ENCODE data around the gene MCM3AP. TPM values are rescaled to one million over a fixed set of nuclear protein-coding genes. Genes with fewer than 3 reads are reported as not detected.
A peak's percentile ranks its signal among the peaks of the same experiment; 100 is the strongest.
"Not testable (repeated sequence)": the region's sequence is repeated elsewhere in the genome, so short reads cannot be mapped to it uniquely, and the experiment has no call there.

The MCM3AP gene
- total RNA-seq, 1 donor from 2014 or later, result 62.9 TPM

- intact Hi-C loops (cut with micrococcal nuclease), result no loop called here
- ATAC-seq, result no peak
These were observed 29.1 kb upstream of the MCM3AP start for GRCh38 chr21:46314441-46315020.

DNA sequence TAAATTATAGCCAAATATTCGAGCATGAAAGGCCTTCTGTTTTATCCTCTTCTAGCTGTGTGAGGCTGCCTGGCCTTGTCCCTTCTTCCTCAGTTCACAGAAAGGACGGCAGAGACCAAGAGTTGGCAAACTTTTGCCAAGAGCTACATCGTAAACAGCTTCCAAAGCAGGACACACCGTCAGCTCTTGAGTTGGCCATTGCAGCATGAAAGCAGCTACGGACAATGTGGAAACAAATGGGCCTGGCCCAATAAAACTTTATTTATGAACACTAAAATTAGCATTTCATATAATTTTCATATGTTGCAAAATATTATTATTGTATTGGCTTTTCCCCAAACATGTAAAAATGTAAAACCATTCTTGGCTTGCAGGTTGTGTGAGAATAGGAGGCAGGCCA is 27.5 kb upstream of the MCM3AP start:
- DNase-seq (no peak), ATAC-seq (no peak)
- intact Hi-C loops (cut with micrococcal nuclease), result no loop called here

More at GRCh38 chr21:46314441-46315020, 29.1 kb upstream of the MCM3AP start:
- no peak for DNase-seq

- no peak for ATAC-seq
- intact Hi-C loops (cut with micrococcal nuclease), result no loop called here
- no peak for DNase-seq
These were observed 26.2 kb upstream of the MCM3AP start for GRCh38 chr21:46311568-46311967.

GRCh38 chr21:46310260-46310659 is 24.8 kb upstream of the MCM3AP start:
- ATAC-seq; DNase-seq; intact Hi-C loops (cut with micrococcal nuclease): not testable (repeated sequence)

GRCh38 chr21:46308431-46308830 is 23.0 kb upstream of the MCM3AP start:
- ATAC-seq, result no peak
- DNase-seq, result no peak
- intact Hi-C loops (cut with micrococcal nuclease), result no loop called here

DNA sequence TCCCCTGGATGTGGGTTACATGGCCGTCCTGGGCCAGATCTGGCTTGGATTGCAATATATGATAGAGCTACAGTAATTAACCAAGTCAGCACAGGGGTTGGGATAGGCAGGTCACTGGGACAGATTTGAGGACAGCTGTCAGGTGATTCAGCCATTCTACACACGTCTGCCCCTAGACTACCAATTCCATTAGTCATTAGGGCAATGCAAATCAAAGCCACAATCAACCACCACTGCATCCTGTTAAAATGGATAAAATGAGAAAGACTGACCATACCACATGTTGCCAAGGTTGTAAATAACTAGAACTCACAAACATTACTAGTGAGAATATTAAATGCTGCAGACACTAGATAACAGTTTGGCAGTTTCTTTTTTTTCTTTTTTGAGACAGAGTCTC is 22.2 kb upstream of the MCM3AP start:
- ATAC-seq (no peak), DNase-seq (no peak)
- intact Hi-C loops (cut with micrococcal nuclease), result no loop called here

- intact Hi-C loops (cut with micrococcal nuclease), result no loop called here
- no peak for DNase-seq
- no peak for ATAC-seq
These were observed 19.5 kb upstream of the MCM3AP start for GRCh38 chr21:46304955-46305354.

DNA sequence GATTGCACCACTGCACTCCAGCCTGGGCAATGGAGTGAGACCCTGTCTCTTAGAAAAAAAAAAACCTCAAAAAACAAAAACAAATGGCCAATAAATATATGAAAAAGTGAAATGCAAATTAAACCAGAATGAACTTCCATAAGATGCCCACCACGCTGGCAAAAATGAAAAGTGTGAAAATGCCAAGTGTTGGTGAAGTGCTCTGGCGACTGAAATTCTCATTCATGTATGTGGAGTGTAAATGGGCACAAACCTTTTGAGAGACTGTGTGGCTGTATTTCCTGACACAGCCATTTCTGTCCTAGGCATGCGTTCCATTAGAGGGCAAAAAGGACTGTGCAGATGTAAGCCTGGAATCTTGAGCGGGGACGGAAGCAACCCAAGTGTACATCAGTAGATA is 19.0 kb upstream of the MCM3AP start:
- intact Hi-C loops (cut with micrococcal nuclease), result no loop called here
- ATAC-seq, result no peak

DNA sequence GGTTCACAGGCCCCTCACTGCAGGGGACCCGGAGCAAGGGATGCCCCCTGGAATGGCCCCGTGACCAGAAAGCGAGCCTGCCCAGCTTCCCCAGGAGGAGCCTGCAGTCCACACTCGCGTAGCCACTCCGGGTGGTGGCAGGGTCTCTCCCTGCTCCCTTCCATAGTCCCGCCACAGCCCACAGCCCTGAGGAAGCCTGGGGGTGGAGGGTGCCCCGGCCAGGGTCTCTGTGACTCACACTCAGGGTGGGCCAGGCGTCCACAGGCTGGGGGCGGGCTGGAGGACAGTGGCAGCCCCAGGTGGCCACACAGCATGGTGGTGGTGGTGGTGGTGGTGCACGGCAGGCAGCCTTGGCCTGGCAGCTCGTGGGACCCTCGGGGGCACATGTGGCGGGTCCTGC is 16.3 kb upstream of the MCM3AP start:
- no peak for ATAC-seq
- no peak for DNase-seq

More for the DNA sequence above, 19.0 kb upstream of the MCM3AP start:
- no peak for DNase-seq

DNA sequence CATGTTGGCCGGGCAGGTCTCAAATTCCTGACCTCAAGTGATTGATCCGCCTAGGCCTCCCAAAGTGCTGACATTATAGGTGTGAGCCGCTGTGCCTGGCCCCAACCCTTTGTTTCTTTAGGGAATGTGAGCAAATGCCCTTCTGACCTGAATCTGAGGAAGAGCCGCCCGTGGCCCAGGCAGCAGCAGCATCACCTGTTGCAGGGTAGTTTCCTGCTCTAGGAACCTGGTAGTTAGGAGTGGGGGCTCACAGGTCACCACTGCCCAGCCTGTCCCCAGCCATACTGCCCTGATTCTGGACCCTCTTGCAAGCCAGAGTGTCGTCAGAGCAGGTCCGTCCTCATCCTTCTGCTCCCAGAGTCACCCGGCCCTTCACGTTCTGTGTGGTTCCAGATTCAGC is 13.8 kb upstream of the MCM3AP start:
- no peak for ATAC-seq
- intact Hi-C loops (cut with micrococcal nuclease), result no loop called here

More for the DNA sequence above, 16.3 kb upstream of the MCM3AP start:
- intact Hi-C loops (cut with micrococcal nuclease), result no loop called here

DNA sequence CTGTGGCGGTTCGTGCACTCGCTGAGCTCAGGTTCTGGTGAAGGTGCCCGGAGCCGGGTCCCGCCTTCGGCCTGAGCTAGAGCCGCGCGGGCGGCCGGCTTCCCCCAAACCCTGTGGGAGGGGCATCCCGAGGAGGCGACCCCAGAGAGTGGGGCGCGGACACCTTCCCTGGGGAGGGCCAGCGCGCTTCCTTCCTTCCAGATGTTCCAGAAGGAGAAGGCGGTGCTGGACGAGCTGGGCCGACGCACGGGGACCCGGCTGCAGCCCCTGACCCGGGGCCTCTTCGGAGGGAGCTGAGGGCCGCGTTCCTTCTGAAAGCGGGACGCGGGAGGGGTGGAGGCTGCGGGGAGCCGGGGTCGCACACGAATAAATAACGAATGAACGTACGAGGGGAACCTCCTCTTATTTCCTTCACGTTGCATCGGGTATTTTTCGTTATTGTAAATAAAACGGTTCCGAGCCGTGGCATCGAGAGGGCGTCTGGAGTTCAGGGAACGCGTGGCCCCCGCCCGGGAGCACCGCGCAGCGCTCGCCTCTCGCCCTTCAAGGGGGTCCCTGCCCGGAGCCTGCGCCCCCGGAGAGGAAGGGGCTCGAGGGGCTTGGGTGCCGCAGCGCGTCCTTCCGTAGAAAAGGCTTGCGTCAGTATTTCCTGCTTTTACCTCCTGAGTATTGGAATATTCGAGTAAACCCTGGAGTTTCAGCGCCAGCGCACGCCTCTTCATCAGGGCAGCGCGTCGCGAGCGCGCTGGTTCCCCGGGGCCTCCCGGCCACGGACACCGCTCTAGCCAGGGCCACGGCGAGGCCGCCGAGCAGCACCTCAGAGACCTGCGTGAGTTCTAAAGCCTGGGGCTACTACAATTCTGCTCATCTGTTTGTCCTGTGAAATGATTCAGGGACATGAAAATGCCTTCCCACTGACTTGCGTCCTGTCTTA is 12.2 kb upstream of the MCM3AP start:
- intact Hi-C loops (cut with micrococcal nuclease), result no loop called here
- DNase-seq, result peak; percentile 65
- peak; percentile 44 for ATAC-seq

More for the DNA sequence above, 13.8 kb upstream of the MCM3AP start:
- DNase-seq, result no peak

- ATAC-seq (peak; percentile 94), DNase-seq (peak; percentile 94)
- intact Hi-C loops (cut with micrococcal nuclease), result no loop called here
These were observed 10.8 kb upstream of the MCM3AP start for GRCh38 chr21:46295996-46296752.

GRCh38 chr21:46295177-46295770 is 9.9 kb upstream of the MCM3AP start:
- peak; percentile 50 for DNase-seq
- intact Hi-C loops (cut with micrococcal nuclease), result no loop called here
- ATAC-seq, result peak; percentile 41

DNA sequence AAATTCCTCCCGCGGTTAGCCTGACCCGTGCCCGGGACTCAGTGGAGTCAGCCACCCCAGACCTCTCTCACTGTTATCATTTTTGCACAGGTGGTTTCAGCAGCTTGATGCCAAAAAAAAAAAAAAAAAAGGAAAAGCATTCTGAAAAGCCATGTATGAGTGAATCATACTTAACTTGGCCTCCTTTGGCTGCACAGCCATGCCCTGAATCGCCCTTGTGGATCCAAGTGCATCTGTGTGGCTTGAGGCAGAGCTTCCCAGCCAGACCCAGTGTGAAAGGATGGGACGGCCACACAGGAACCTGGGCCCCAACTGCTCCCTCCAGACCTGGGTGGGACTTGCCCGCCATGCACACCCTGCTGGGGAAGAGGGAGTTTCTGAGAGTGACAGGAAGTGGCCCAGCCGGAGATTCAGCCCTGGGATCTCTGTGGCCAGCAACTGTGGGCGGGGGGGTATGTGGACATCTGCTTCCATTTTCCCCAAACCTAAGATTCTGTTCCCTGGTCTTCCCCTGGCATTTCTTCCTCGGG is 9.3 kb upstream of the MCM3AP start:
- intact Hi-C loops (cut with micrococcal nuclease), result no loop called here
- ATAC-seq (no peak), DNase-seq (no peak)

DNA sequence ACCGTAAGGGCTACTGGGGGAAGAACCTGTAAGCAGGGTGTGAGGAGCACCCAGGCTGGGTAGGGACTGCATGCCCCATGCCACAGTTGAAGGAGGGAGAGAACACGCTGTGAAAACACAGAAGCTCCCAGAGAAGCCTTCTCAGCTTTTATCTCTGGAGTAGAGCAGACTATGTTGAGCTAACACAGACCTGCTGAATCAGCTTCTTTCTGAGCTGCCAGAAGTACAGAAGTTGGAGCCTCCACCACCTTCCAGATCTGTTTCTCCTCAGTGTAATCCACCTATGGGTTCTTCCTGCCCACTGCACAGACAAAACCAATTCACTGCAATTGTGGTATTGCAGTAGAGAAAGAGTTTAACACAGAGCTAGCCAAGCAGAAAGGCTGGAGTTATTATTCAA is 6.2 kb upstream of the MCM3AP start:
- ATAC-seq (no peak), DNase-seq (no peak)
- intact Hi-C loops (cut with micrococcal nuclease), result no loop called here

- intact Hi-C loops (cut with micrococcal nuclease), result no loop called here
- DNase-seq (no peak), ATAC-seq (no peak)
These were observed 4.3 kb upstream of the MCM3AP start for GRCh38 chr21:46289655-46290179.

GRCh38 chr21:46287541-46287940 is 2.1 kb upstream of the MCM3AP start:
- DNase-seq (no peak), ATAC-seq (no peak)
- intact Hi-C loops (cut with micrococcal nuclease), result no loop called here

DNA sequence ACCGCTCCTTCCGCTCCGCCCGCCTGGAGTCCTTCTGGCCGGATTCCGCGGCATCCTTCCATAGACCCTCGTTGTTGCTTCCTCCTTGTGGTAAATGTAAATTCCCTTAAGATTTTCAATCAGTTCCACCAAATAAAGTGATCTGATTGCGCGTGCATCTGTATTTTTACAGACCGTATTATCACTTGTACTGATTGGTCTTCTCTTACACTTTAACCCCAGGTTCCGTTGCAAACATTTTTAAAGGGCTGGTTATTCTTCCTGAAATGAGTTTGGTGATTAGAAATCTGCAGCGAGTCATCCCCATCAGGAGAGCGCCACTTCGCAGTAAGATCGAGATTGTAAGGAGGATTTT is 1.2 kb upstream of the MCM3AP start:
- ATAC-seq (no peak), DNase-seq (no peak)
- intact Hi-C loops (cut with micrococcal nuclease), result no loop called here
